ENCODE results near the gene STUM.

- TF ChIP-seq CHD2 (IDR thresholded peaks at IDR 0.05; ENCODE audit: low read length, partially characterized antibody), result no peak
- no peak for TF ChIP-seq MAZ (IDR thresholded peaks at IDR 0.05; ENCODE audit: borderline replicate concordance, low read depth, low read length)
- no peak for TF ChIP-seq CTCF (IDR thresholded peaks at IDR 0.05)
- TF ChIP-seq EP300 (IDR thresholded peaks at IDR 0.05), result no peak
- TF ChIP-seq POLR2AphosphoS2 (conservative IDR thresholded peaks at IDR 0.05; ENCODE audit: low read length), result no peak
- no peak for TF ChIP-seq ELK1 (IDR thresholded peaks at IDR 0.05; ENCODE audit: low read depth, low read length)
- TF ChIP-seq POLR2A (IDR thresholded peaks at IDR 0.05; ENCODE audit: low read length), result no peak
- no peak for TF ChIP-seq ZSCAN20 (CRISPR knock-in tag; IDR thresholded peaks at IDR 0.05)
- no peak for TF ChIP-seq KDM1A (IDR thresholded peaks at IDR 0.05; ENCODE audit: low read depth)
These were observed 35.6 kb downstream of the STUM start for GRCh38 chr1:226584164-226584563.

All from A549 (cell line).